Urothelium cell line (cell line): ENCODE data around the gene ALG2.
A peak's percentile ranks its signal among the peaks of the same experiment; 100 is the strongest.
"Not testable (repeated sequence)": the region's sequence is repeated elsewhere in the genome, so short reads cannot be mapped to it uniquely, and the experiment has no call there.

ENCODE experiments used
- DNase-seq: peaks from one replicate; pipeline ENCODE4 v3.0.0; 2011; ENCODE audit warnings: low spot score, mixed read lengths
- FAIRE-seq: peaks from 2 replicates; lab custom pipeline; 2011; peaks lifted over from hg19 to GRCh38; lab: Jason Lieb, UNC

Gene ALG2

GRCh38 chr9:99238331-99238730 is 16.6 kb upstream of the ALG2 start:
- FAIRE-seq (no peak), DNase-seq (no peak)

DNA sequence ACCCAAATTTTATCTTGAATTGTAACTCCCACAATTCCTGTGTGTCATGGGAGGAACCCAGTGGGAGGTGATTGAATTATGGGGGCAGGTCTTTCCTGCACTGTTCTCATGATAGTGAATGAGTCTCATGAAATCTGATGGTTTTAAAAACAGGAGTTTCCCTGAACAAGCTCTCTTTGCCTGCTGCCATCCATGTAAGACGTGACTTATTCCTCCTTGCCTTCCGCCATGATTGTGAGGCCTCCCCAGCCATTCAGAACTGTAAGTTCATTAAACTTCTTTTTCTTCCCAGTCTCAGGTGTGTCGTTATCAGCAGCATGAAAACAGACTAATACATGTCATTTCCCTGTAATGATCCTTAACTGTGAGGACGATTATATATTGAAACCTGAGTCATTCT is 16.1 kb upstream of the ALG2 start:
- DNase-seq, FAIRE-seq: not testable (repeated sequence)

- no peak for DNase-seq
- no peak for FAIRE-seq
Observed at GRCh38 chr9:99237356-99237755, 15.6 kb upstream of the ALG2 start.

- no peak for DNase-seq
- no peak for FAIRE-seq
Observed at GRCh38 chr9:99235926-99236634, 14.3 kb upstream of the ALG2 start.

GRCh38 chr9:99235069-99235468 is 13.3 kb upstream of the ALG2 start:
- DNase-seq (no peak), FAIRE-seq (no peak)

DNA sequence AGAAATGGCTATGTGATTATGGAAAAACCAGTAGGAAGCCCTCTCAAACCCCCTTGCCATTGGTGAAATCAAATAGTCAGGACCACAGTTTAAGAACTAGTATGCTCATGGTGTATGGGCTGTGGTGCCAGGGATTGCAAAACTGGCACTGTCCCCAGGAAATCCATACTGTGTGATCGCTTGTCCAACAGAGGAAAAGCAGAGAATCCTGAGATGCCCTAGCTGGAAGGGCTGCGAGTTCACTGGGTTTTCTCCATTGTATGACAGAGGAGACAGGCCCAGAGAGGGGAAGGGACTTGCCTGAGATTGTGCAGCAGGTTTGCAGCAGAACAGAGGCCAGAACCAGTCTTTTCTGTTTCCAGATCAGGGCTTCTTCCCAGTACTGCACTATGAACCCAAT is 12.9 kb upstream of the ALG2 start:
- FAIRE-seq (no peak), DNase-seq (no peak)

GRCh38 chr9:99231711-99232110 is 10.0 kb upstream of the ALG2 start:
- DNase-seq: peak; percentile 20
- FAIRE-seq: no peak

- DNase-seq (no peak), FAIRE-seq (no peak)
Observed at GRCh38 chr9:99230206-99230605, 8.5 kb upstream of the ALG2 start.

GRCh38 chr9:99226054-99226453 is 4.3 kb upstream of the ALG2 start:
- no peak for DNase-seq
- no peak for FAIRE-seq

GRCh38 chr9:99224445-99224844 is 2.7 kb upstream of the ALG2 start:
- DNase-seq: no peak
- no peak for FAIRE-seq

DNA sequence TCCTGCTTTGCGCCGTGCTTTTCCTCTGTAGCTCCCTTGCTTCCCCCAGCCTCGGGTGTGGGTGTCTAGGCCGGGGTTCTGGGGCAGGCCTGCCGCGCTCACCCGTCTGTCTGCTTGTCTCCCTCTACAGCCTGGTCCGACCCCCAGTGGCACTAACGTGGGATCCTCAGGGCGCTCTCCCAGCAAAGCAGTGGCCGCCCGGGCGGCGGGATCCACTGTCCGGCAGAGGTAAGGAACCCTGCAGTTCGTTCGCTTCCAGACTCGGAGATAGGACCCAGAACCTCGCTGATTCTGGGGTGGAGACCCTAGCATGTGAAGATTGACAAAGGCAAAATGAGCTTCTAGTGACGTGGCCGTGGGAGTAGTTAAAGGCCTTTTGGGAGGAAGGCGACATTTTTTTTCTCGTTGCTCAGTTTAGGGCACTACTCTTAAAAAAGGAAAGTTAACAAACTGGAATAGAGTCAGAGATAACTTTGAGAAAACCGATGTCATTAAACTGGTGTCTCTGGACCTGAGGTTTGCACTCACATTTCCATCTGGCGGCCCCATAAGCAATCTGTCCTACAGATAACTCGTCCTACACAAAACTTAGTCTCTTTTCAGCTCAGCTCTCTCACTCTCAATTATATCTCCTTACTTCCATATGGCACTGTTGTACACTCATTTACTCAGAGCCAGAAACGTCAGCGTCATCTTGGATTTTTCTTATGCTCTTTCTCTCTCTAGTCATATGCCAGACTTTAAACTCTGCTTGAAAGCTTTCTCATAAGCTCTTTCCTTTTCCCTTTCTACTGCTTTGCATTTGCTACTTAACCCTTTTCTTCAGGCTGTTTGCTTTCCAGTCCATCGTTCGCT is 901 bp upstream of the ALG2 start:
- FAIRE-seq: no peak

DNA sequence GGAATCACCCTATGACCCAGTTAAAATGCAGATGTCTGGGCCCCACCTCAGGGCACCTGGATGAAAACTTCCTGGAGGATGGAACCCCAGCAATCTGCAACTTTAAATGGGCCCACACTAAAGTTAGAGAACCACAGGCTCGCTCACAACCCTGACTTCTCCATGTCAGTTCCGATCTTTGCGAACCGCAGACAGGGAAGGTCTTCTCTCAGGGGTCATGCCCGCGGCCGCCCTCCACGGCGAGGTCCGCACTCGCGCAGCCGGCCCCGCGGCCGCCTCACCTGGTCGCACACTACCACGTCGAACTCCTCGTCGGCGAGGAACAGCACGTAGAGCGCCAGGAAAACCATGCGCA is 499 bp downstream of the ALG2 start:
- no peak for FAIRE-seq
- DNase-seq: no peak

More for the DNA sequence above, 901 bp upstream of the ALG2 start:
- DNase-seq: no peak

GRCh38 chr9:99220011-99220410 is 1.7 kb downstream of the ALG2 start:
- FAIRE-seq: no peak
- no peak for DNase-seq

DNA sequence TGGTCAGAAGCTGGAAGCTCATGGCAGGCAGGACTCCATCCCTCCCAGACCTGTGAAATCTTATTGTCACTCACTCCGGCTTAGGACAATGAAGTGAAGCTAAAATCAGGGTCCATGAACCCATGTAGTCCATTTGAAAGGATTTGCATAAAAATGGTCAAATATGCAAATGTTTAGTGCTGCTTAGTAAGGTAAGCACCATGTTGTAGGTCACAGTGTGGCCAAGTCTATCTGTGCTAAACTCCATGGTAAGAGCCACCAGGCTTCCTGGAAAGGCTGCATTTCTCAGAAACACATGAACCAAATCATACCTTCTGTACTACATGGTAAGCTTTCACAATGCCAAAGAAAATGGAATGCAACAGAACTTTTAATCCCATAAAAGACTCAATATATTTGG is 5.7 kb downstream of the ALG2 start:
- DNase-seq: no peak
- FAIRE-seq: no peak

GRCh38 chr9:99213197-99213596 is 8.5 kb downstream of the ALG2 start:
- FAIRE-seq (no peak), DNase-seq (no peak)

DNA sequence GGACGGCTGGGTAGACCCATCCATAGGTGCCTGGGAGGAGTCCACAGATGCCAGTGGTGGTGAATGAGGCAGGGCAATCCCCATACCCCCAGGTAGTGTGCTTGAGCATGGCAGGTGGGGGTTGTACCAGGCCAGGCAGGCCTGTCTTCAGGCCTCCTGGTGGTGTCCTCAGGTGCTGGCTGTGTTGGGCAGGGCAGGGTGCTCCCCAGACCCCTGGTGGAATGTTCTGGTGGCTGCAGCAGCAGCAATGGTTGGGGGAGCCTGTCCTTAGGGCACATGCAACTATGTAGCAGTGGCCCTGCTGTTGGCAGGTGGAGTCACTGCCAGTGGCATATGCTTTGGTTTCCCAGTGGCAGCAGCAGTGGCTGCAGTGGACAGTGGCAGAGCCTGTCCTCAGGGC is 10.0 kb downstream of the ALG2 start:
- DNase-seq (no peak), FAIRE-seq (no peak)

DNA sequence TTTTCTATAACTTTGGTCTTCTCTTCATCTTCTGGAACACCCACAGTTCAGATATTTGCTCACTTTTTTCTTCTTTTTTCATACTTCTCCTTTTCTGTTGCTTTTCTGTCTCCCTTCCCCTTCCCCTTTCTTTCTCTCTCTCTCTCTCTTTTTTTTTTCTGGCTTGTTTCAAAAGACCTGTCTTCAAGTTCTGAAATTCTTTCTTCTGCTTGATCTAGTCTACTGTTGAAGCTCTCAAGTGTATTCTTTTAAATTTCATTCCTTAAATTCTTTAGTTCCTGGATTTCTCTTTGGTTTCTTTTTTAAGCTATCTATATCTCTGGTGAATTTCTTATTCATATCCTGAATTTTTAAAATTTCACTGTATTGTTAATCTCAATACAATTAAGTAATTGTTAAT is 11.2 kb downstream of the ALG2 start:
- DNase-seq (no peak), FAIRE-seq (no peak)

- FAIRE-seq (no peak), DNase-seq (no peak)
Observed at GRCh38 chr9:99201603-99202002, 20.1 kb downstream of the ALG2 start.

DNA sequence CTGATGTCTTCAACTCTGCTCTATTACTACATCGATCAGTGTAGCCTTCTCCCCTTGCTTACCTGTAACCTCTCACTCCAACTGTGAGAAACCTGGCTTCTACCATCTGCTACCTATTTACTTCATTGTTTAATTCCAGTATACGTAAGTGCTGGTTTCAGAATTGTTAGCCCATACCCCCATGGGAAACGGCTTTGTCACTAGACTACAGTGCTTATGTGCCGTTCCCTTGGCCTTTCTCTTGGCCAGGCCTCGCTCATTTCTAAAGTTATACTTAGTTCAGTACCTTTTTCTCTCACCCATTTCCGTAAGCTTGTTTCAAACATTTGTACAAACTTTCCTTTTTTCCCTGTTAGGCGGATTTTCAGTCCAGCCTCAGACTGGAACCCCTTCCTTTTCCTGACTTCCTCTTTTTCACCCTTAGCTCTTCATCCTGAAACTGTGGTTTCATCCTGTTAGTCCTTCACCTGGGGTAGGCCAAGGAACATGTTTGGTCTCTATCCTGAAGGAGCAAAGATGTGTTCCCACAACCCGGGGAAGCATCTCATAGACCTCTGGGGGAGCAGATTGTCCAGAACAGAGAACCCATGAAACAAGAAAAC is 21.7 kb downstream of the ALG2 start:
- DNase-seq: no peak
- FAIRE-seq: no peak

- FAIRE-seq (no peak), DNase-seq (no peak)
Observed at GRCh38 chr9:99197987-99198386, 23.8 kb downstream of the ALG2 start.

GRCh38 chr9:99197124-99197630 is 24.6 kb downstream of the ALG2 start:
- no peak for FAIRE-seq
- DNase-seq: no peak

- DNase-seq, FAIRE-seq: not testable (repeated sequence)
Observed at GRCh38 chr9:99196484-99196883, 25.3 kb downstream of the ALG2 start.
